Measurements from ENCODE around the gene PHYHIPL. TPM values are rescaled to one million over a fixed set of nuclear protein-coding genes. Genes with fewer than 3 reads are reported as not detected.
"Not testable (repeated sequence)": the region's sequence is repeated elsewhere in the genome, so short reads cannot be mapped to it uniquely, and the experiment has no call there.

The PHYHIPL gene
- total RNA-seq, 4 donors from 2014 or later: 0.10 to 0.29 TPM; not detected in 2

DNA sequence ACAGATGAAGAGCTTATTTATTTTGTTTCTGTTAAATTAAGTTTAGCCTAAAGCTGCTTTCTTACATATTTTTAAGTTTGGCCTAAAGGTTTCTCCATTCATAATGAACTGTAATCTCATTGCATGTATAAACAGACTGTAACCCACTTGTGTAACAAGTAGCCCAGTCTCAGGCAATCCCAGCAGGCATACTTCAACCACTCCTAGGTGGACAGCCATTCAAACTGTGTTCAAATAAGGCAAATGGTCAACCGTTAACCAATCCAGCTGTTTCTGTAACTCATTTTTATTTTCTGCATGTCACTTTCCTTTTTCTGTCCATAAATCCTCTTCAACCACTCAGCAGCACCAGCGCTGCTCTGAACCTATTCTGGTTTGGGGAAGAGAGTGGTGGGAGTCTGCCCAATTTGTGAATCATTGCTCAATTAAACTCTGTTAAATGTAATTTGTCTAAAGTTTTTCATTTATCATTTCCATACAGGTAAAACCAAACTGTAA, 35.9 kb downstream of the PHYHIPL start:
- WGBS, 2 donors: 79 to 82% methylated on average over 2 of the region's 2 CpGs
- intact Hi-C loops (cut with DNase I; ENCODE audit: low total_unique reads): no loop called here
- no peak overlapping the region for H3K4me3 ChIP-seq (ENCODE audit: low read depth, poor library complexity, severe bottlenecking)
- DNase-seq (ENCODE audit: low spot score in 2 of 2): no peak
- no peak for TF ChIP-seq POLR2A (IDR thresholded peaks at IDR 0.05)
- TF ChIP-seq CTCF (IDR thresholded peaks at IDR 0.05): no peak

DNA sequence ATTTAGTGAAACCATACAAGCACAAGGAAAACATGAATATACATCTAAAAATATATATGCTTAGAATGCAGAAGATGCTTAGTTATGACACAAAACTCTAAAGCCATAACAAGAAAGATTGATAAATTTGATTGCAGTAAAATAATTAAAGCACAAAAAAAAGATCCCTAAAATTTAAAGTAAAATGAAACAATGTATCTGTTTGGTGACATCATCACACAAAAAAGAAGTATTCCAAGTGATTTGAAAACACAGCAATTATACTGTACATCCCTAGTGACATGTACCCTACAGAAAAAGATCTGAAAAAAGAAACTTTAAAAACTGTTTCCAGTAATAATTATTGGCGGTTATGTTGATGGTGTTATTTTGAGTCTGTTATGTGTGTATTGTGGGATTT, 37.7 kb downstream of the PHYHIPL start:
- no peak overlapping the region for H3K4me3 ChIP-seq (ENCODE audit: low read depth, poor library complexity, severe bottlenecking)
- intact Hi-C loops (cut with DNase I; ENCODE audit: low total_unique reads): no loop called here
- no peak for DNase-seq (ENCODE audit: low spot score in 2 of 2)
- 93% methylated on average over 1 of the region's 1 CpG for whole genome bisulfite sequencing, 2 donors
- no peak for TF ChIP-seq POLR2A (IDR thresholded peaks at IDR 0.05)
- no peak for TF ChIP-seq CTCF (IDR thresholded peaks at IDR 0.05)

GRCh38 chr10:59216178-59216869, 39.9 kb downstream of the PHYHIPL start:
- 63 to 65% methylated on average over 4 of the region's 4 CpGs for WGBS, 2 donors
- no peak for TF ChIP-seq CTCF (IDR thresholded peaks at IDR 0.05)
- TF ChIP-seq POLR2A (IDR thresholded peaks at IDR 0.05): no peak
- no peak overlapping the region for H3K4me3 ChIP-seq (ENCODE audit: low read depth, poor library complexity, severe bottlenecking)
- intact Hi-C loops (cut with DNase I; ENCODE audit: low total_unique reads): no loop called here
- no peak for DNase-seq (ENCODE audit: low spot score in 2 of 2)

DNA sequence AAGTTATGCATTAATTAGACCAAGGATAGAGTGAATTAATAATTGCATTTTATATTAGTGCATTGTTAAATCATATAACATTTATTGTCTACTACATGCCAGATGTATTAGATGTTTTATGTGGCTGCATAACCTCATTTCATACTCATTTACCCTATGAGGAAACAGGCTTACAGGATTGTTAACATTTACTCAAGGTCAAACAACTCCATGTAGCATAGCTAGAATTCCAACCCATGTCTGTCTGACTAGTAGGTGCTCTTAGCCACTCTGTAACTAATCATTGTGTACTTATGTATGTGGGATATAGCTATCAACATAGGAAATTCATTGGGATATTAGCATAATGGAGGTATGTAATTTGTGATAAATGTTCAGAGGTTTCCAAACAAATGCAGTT, 46.3 kb downstream of the PHYHIPL start:
- TF ChIP-seq POLR2A (IDR thresholded peaks at IDR 0.05): no peak
- no peak for TF ChIP-seq CTCF (IDR thresholded peaks at IDR 0.05)
- H3K4me3 ChIP-seq (ENCODE audit: low read depth, poor library complexity, severe bottlenecking): no peak overlapping the region
- intact Hi-C loops (cut with DNase I; ENCODE audit: low total_unique reads): no loop called here
- DNase-seq (ENCODE audit: low spot score in 2 of 2): no peak

DNA sequence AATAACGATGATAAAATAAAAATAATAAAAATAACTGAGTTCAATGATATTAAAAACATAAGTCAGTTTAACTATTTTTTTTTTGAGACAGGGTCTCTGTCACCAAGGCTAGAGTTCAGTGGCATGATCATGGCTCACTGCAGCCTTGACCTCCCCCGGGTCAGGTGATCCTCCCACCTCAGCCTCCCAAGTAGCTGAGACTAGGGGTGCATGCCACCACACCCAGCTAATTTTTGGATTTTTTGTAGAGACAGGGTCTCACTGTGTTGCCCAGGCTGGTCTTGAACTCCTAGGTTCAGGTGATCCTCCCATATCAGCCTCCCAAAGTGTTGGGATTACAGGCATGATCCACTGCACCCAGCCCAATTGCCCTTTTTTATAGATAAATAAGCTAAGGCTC, 47.2 kb downstream of the PHYHIPL start:
- 89 to 95% methylated on average over 2 of the region's 2 CpGs for WGBS, 2 donors
- intact Hi-C loops (cut with DNase I; ENCODE audit: low total_unique reads): not testable (repeated sequence)

GRCh38 chr10:59225211-59225610, 48.8 kb downstream of the PHYHIPL start:
- intact Hi-C loops (cut with DNase I; ENCODE audit: low total_unique reads): no loop called here
- no peak for DNase-seq (ENCODE audit: low spot score in 2 of 2)
- H3K4me3 ChIP-seq (ENCODE audit: low read depth, poor library complexity, severe bottlenecking): no peak overlapping the region
- TF ChIP-seq CTCF (IDR thresholded peaks at IDR 0.05) (no peak), POLR2A (IDR thresholded peaks at IDR 0.05) (no peak)

More for the DNA sequence above, 47.2 kb downstream of the PHYHIPL start:
- not testable (repeated sequence) for DNase-seq (ENCODE audit: low spot score in 2 of 2); H3K4me3 ChIP-seq (ENCODE audit: low read depth, poor library complexity, severe bottlenecking)

All from lower leg skin (tissue), 4 donors.